Spleen (tissue), 7 donors: Measurements from ENCODE around the gene OR52N1.

ENCODE experiments used
- POLR2A ChIP-seq, 3 donors: fragments of 450-650 bp; IDR thresholded peaks; one replicate each; pipeline ENCODE4 v1.5.1; 2017; ENCODE audit warnings: antibody characterized with exemption in 3 of 3, mild to moderate bottlenecking in 1 of 3
- TF ChIP-seq, protein P1 (sequence below), 11 experiments: fragments of 200-600 bp in 7 of 11; fragments of 450-650 bp in 4 of 11; sonication (generic) in 4 of 11; IDR thresholded peaks in 8 of 11; conservative IDR thresholded peaks in 3 of 11; 1 replicate in 7 of 11; 2 replicates in 4 of 11; pipeline versions ENCODE4 v1.4.0 to v1.8.0; 2016 to 2021; ENCODE audit warnings: antibody characterized with exemption in 11 of 11, inconsistent platforms in 4 of 11, mild to moderate bottlenecking in 1 of 11
- donor health status: DM: no; HTN: no; CAD: no; lungs with moderate emphysema.
- donor health status: DM: no; HTN: no; CAD: no.
- donor health status: DM: no; HTN: no; CAD: no.

GRCh38 chr11:5737670-5738392 is 53.2 kb downstream of the OR52N1 start:
- TF ChIP-seq, protein P1, sequence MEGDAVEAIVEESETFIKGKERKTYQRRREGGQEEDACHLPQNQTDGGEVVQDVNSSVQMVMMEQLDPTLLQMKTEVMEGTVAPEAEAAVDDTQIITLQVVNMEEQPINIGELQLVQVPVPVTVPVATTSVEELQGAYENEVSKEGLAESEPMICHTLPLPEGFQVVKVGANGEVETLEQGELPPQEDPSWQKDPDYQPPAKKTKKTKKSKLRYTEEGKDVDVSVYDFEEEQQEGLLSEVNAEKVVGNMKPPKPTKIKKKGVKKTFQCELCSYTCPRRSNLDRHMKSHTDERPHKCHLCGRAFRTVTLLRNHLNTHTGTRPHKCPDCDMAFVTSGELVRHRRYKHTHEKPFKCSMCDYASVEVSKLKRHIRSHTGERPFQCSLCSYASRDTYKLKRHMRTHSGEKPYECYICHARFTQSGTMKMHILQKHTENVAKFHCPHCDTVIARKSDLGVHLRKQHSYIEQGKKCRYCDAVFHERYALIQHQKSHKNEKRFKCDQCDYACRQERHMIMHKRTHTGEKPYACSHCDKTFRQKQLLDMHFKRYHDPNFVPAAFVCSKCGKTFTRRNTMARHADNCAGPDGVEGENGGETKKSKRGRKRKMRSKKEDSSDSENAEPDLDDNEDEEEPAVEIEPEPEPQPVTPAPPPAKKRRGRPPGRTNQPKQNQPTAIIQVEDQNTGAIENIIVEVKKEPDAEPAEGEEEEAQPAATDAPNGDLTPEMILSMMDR (IDR thresholded peaks at IDR 0.05 in 8 of 11, conservative IDR thresholded peaks at IDR 0.05 in 3 of 11), result no peak
- no peak for TF ChIP-seq POLR2A (IDR thresholded peaks at IDR 0.05)
